Measurements from ENCODE around the gene TF. TPM values are rescaled to one million over a fixed set of nuclear protein-coding genes. Genes with fewer than 3 reads are reported as not detected.

TF gene
- total RNA-seq, 1 donor from 2014 or later, result 0.34 TPM

DNA sequence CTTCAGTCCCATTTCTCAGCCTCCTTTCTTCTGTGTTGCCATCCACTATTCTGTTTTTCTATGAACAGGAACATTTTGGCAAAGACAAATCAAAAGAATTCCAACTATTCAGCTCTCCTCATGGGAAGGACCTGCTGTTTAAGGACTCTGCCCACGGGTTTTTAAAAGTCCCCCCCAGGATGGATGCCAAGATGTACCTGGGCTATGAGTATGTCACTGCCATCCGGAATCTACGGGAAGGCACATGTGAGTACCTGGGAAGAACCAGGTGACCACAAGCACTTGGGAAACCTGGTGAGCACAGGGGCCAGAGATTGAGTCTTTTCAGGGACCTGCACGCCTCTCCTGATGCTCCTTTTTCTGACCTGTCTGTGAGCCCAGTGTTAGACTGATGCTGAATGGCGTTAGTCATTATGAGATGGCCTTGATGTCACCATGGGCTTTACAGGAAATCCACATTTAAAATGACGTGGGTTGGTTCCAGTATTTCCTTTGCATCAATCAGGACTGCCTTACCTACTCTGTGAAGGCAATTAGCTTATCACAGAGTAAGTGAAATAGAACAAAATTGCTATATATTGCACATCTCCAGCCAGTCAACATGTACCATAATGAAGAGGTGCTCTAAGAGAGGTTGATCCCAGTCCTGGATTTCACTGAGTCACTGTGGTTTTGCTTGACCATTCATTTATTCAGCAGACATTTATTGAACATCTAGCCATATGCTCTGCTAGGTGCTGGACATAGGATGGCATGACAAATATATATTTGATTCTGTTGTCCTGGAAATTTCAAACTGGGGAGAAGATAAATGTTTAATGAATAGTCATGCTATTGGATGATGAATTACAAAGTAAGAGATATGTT, 11.7 kb downstream of the TF start:
- no peaks in the 10 kb centered on the region for H3K79me2 ChIP-seq (ENCODE audit: insufficient read depth, low read length)
- Mint-ChIP-seq H3K9me3 (ENCODE audit: unreplicated experiment) (no peaks in the 10 kb centered on the region), H3K4me3 (ENCODE audit: unreplicated experiment) (no peak overlapping the region), H3K36me3 (ENCODE audit: low read depth, unreplicated experiment) (no peaks in the 10 kb centered on the region), H3K27me3 (ENCODE audit: low read depth, unreplicated experiment) (peaks cover 36% of the 10 kb centered on the region), H3K4me1 (ENCODE audit: low read depth, unreplicated experiment) (no peaks in the 10 kb centered on the region), H3K27ac (ENCODE audit: unreplicated experiment) (no peak overlapping the region)
- no peaks in the 10 kb centered on the region for H3K9me3 ChIP-seq (ENCODE audit: insufficient read depth, low read depth, low read length)
- H3K4me2 ChIP-seq (ENCODE audit: low read length), result no peak overlapping the region
- no peak overlapping the region for H3K9ac ChIP-seq (ENCODE audit: low read length)
- no peaks in the 10 kb centered on the region for H4K20me1 ChIP-seq (ENCODE audit: insufficient read depth, low read length)
- no peak overlapping the region for H3K4me3 ChIP-seq (ENCODE audit: insufficient read depth, low read depth, low read length)
- no peaks in the 10 kb centered on the region for H3K4me1 ChIP-seq (ENCODE audit: insufficient read depth, low read length)
- TF ChIP-seq, protein P1, sequence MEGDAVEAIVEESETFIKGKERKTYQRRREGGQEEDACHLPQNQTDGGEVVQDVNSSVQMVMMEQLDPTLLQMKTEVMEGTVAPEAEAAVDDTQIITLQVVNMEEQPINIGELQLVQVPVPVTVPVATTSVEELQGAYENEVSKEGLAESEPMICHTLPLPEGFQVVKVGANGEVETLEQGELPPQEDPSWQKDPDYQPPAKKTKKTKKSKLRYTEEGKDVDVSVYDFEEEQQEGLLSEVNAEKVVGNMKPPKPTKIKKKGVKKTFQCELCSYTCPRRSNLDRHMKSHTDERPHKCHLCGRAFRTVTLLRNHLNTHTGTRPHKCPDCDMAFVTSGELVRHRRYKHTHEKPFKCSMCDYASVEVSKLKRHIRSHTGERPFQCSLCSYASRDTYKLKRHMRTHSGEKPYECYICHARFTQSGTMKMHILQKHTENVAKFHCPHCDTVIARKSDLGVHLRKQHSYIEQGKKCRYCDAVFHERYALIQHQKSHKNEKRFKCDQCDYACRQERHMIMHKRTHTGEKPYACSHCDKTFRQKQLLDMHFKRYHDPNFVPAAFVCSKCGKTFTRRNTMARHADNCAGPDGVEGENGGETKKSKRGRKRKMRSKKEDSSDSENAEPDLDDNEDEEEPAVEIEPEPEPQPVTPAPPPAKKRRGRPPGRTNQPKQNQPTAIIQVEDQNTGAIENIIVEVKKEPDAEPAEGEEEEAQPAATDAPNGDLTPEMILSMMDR (IDR thresholded peaks at IDR 0.05; ENCODE audit: insufficient read depth, low read depth, low read length), result no peak
- no peak for TF ChIP-seq EZH2 (IDR thresholded peaks at IDR 0.05; ENCODE audit: insufficient read depth, low read length)
- DNase-seq (ENCODE audit: low read depth) (no peak), FAIRE-seq (no peak)
- no peaks in the 10 kb centered on the region for H3K36me3 ChIP-seq (ENCODE audit: insufficient read depth, low read length)
- H3K27ac ChIP-seq (ENCODE audit: low read depth, low read length), result no peak overlapping the region
- H2AFZ ChIP-seq (ENCODE audit: low read depth, low read length), result no peak overlapping the region
- peaks cover 4% of the 10 kb centered on the region for H3K27me3 ChIP-seq (ENCODE audit: insufficient read depth, low read length)

DNA sequence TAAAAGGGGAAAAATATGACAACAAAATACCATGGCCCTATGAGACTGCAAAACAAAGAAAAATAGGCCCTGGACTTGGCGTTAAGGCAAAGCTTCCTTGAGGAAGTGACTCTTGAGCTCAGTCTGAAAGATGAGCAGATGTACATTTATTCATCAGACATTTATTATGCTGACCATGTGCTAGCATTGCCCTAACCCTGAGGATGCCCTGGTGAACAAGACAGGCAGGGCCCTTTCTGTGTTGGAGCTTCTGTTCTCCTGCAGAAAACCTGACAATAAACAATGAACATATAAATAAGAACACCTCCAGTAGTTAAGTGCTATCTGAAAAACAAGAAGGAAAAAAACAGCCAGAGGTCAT, 12.4 kb downstream of the TF start:
- no peaks in the 10 kb centered on the region for H4K20me1 ChIP-seq (ENCODE audit: insufficient read depth, low read length)
- H3K79me2 ChIP-seq (ENCODE audit: insufficient read depth, low read length), result no peaks in the 10 kb centered on the region
- no peaks in the 10 kb centered on the region for H3K36me3 Mint-ChIP-seq (ENCODE audit: low read depth, unreplicated experiment)
- no peak overlapping the region for H2AFZ ChIP-seq (ENCODE audit: low read depth, low read length)
- no peak overlapping the region for H3K4me3 ChIP-seq (ENCODE audit: insufficient read depth, low read depth, low read length)
- no peaks in the 10 kb centered on the region for H3K9me3 ChIP-seq (ENCODE audit: insufficient read depth, low read depth, low read length)
- no peak overlapping the region for H3K4me2 ChIP-seq (ENCODE audit: low read length)
- no peak overlapping the region for H3K27ac Mint-ChIP-seq (ENCODE audit: unreplicated experiment)
- H3K9ac ChIP-seq (ENCODE audit: low read length), result no peak overlapping the region
- H3K9me3 Mint-ChIP-seq (ENCODE audit: unreplicated experiment), result no peaks in the 10 kb centered on the region
- no peaks in the 10 kb centered on the region for H3K4me1 Mint-ChIP-seq (ENCODE audit: low read depth, unreplicated experiment)
- H3K27me3 ChIP-seq (ENCODE audit: insufficient read depth, low read length), result peaks cover 4% of the 10 kb centered on the region
- TF ChIP-seq EZH2 (IDR thresholded peaks at IDR 0.05; ENCODE audit: insufficient read depth, low read length), result no peak
- TF ChIP-seq, protein P1 (IDR thresholded peaks at IDR 0.05; ENCODE audit: insufficient read depth, low read depth, low read length), result no peak
- peaks cover 37% of the 10 kb centered on the region for H3K27me3 Mint-ChIP-seq (ENCODE audit: low read depth, unreplicated experiment)
- DNase-seq (ENCODE audit: low read depth), result no peak
- no peaks in the 10 kb centered on the region for H3K4me1 ChIP-seq (ENCODE audit: insufficient read depth, low read length)
- no peak for FAIRE-seq
- no peak overlapping the region for H3K4me3 Mint-ChIP-seq (ENCODE audit: unreplicated experiment)
- H3K36me3 ChIP-seq (ENCODE audit: insufficient read depth, low read length), result no peaks in the 10 kb centered on the region
- no peak overlapping the region for H3K27ac ChIP-seq (ENCODE audit: low read depth, low read length)

All from astrocyte (in vitro differentiated cells and primary cell).